A673 (cell line): ENCODE measurements around the gene HSPB2.

Experiments
- EZH2 ChIP-seq: fragments of 200-600 bp; sonication (generic); IDR thresholded peaks from 2 replicates; pipeline ENCODE4 v1.6.1; 2017; ENCODE audit warnings: borderline replicate concordance, low read depth, mild to moderate bottlenecking, mixed read lengths, antibody characterized with exemption, low read length; ENCODE audit not compliant: poor library complexity, severe bottlenecking
- TF ChIP-seq, protein P1 (sequence below): fragments of 300-800, 200-600 bp; sonication (generic); conservative IDR thresholded peaks from 2 replicates; pipeline ENCODE4 v1.5.1; 2017; ENCODE audit warnings: low read depth, mild to moderate bottlenecking, antibody characterized with exemption, low read length, moderate library complexity, mixed read lengths

DNA sequence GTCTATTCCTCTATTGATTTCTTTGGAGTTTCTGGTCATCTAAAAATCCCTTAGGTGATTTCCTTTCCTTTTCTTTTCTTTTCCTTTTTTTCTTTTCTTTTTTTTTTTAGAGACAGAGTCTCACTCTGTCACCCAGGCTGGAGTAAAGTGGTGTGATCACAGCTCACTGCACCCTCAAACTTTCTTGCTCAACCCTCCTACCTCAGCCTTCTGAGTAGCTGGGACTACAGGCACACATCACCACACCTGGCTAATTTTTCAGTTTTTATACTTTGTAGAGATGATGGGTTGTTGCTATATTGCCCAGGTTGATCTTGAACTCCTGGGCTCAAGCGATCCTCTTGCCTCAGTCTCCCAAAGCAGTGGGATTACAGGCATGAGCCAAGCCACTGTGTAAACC is 4.2 kb downstream of the HSPB2 start:
- TF ChIP-seq, protein P1, sequence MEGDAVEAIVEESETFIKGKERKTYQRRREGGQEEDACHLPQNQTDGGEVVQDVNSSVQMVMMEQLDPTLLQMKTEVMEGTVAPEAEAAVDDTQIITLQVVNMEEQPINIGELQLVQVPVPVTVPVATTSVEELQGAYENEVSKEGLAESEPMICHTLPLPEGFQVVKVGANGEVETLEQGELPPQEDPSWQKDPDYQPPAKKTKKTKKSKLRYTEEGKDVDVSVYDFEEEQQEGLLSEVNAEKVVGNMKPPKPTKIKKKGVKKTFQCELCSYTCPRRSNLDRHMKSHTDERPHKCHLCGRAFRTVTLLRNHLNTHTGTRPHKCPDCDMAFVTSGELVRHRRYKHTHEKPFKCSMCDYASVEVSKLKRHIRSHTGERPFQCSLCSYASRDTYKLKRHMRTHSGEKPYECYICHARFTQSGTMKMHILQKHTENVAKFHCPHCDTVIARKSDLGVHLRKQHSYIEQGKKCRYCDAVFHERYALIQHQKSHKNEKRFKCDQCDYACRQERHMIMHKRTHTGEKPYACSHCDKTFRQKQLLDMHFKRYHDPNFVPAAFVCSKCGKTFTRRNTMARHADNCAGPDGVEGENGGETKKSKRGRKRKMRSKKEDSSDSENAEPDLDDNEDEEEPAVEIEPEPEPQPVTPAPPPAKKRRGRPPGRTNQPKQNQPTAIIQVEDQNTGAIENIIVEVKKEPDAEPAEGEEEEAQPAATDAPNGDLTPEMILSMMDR = no peak
- no peak for TF ChIP-seq EZH2
